CD14-positive monocyte (primary cell): ENCODE data around the gene EIF4H. TPM values are rescaled to one million over a fixed set of nuclear protein-coding genes. Genes with fewer than 3 reads are reported as not detected.

Experiments used
- DNase-seq, 3 donors: peaks; one replicate each; pipeline ENCODE4 v3.0.0-alpha.2; 2011 to 2022
- H2AFZ ChIP-seq: 2 replicates; pipeline ENCODE4 v1.6.0; 2012; ENCODE audit warnings: mild to moderate bottlenecking, low read depth, low read length, inconsistent platforms; ENCODE audit not compliant: insufficient read depth, poor library complexity, severe bottlenecking
- H3K27ac ChIP-seq, 2 donors: 1 replicate in 1 of 2; 2 replicates in 1 of 2; pipeline ENCODE4 v1.5.1; 2012 to 2013; ENCODE audit warnings: low read length in 2 of 2, control low read depth in 1 of 2, inconsistent platforms in 1 of 2, low read depth in 1 of 2, mild to moderate bottlenecking in 1 of 2
- H3K27me3 ChIP-seq, 2 donors: one replicate each; pipeline versions ENCODE4 v1.6.0 to v1.6.1; 2011 to 2013; ENCODE audit warnings: low read length in 2 of 2; ENCODE audit not compliant: control insufficient read depth in 2 of 2, insufficient read depth in 2 of 2
- H3K36me3 ChIP-seq, 2 donors: replicated peaks in 1 of 2; 1 replicate in 1 of 2; 2 replicates in 1 of 2; pipeline versions ENCODE4 v1.5.1 to v1.6.1; 2012 to 2013; ENCODE audit warnings: low read length in 2 of 2, control low read depth in 1 of 2, inconsistent platforms in 1 of 2, mild to moderate bottlenecking in 1 of 2; ENCODE audit not compliant: insufficient read depth in 2 of 2, control insufficient read depth in 1 of 2
- H3K4me1 ChIP-seq, 2 donors: 1 replicate in 1 of 2; 2 replicates in 1 of 2; pipeline versions ENCODE4 v1.5.1 to v1.6.1; 2012 to 2013; ENCODE audit warnings: low read length in 2 of 2, control low read depth in 1 of 2, inconsistent platforms in 1 of 2, mild to moderate bottlenecking in 1 of 2, moderate library complexity in 1 of 2; ENCODE audit not compliant: insufficient read depth in 2 of 2, control insufficient read depth in 1 of 2
- H3K4me2 ChIP-seq: replicated peaks from 2 replicates; pipeline ENCODE3; 2012; ENCODE audit warnings: low read length, moderate library complexity, mild to moderate bottlenecking; ENCODE audit not compliant: poor library complexity, severe bottlenecking; ENCODE audit errors: extremely low read depth
- H3K4me3 ChIP-seq, 3 experiments: fragments of 200-600 bp in 1 of 3; sonication (generic) in 1 of 3; replicated peaks in 1 of 3; 1 replicate in 2 of 3; 2 replicates in 1 of 3; pipeline ENCODE4 v1.5.1; 2011 to 2013; ENCODE audit warnings: low read length in 3 of 3, mild to moderate bottlenecking in 3 of 3, control low read depth in 2 of 3, low read depth in 2 of 3, inconsistent platforms in 1 of 3, moderate library complexity in 1 of 3
- H3K79me2 ChIP-seq: 2 replicates; pipeline ENCODE4 v1.6.0; 2012; ENCODE audit warnings: mild to moderate bottlenecking, control low read depth, inconsistent platforms, low read length, moderate library complexity; ENCODE audit not compliant: insufficient read depth
- H3K9ac ChIP-seq: 2 replicates; pipeline ENCODE4 v1.6.0; 2017; ENCODE audit warnings: low read length, mild to moderate bottlenecking; ENCODE audit not compliant: insufficient read depth, poor library complexity, severe bottlenecking
- H3K9me3 ChIP-seq, 2 donors: replicated peaks in 1 of 2; 1 replicate in 1 of 2; 2 replicates in 1 of 2; pipeline versions ENCODE4 v1.5.1 to v1.6.1; 2012 to 2013; ENCODE audit warnings: low read length in 2 of 2, control low read depth in 1 of 2; ENCODE audit not compliant: control insufficient read depth in 1 of 2, insufficient read depth in 1 of 2
- H4K20me1 ChIP-seq: 2 replicates; pipeline ENCODE4 v1.6.0; 2012; ENCODE audit warnings: mild to moderate bottlenecking, low read length, control low read depth, moderate library complexity; ENCODE audit not compliant: insufficient read depth
- H3K27ac Mint-ChIP-seq, 7 donors: one replicate each; pipeline ENCODE4 v1.8.0; 2020; ENCODE audit warnings: mild to moderate bottlenecking in 7 of 7, mixed read lengths in 7 of 7, moderate library complexity in 6 of 7, inconsistent platforms in 2 of 7
- H3K27me3 Mint-ChIP-seq, 3 donors: one replicate each; pipeline ENCODE4 v1.8.0; 2021 to 2022; ENCODE audit warnings: low read depth in 3 of 3, mild to moderate bottlenecking in 3 of 3, mixed read lengths in 3 of 3, moderate library complexity in 3 of 3, inconsistent platforms in 1 of 3
- H3K36me3 Mint-ChIP-seq, 2 donors: one replicate each; pipeline ENCODE4 v1.8.0; 2020; ENCODE audit warnings: mixed read lengths in 2 of 2, inconsistent platforms in 1 of 2, mild to moderate bottlenecking in 1 of 2
- H3K4me1 Mint-ChIP-seq: one replicate; pipeline ENCODE4 v1.8.0; 2020; ENCODE audit warnings: mild to moderate bottlenecking, mixed read lengths
- H3K4me3 Mint-ChIP-seq, 2 donors: one replicate each; pipeline ENCODE4 v1.8.0; 2020; ENCODE audit warnings: mild to moderate bottlenecking in 2 of 2, mixed read lengths in 2 of 2, moderate library complexity in 1 of 2
- H3K9me3 Mint-ChIP-seq, 7 donors: one replicate each; pipeline ENCODE4 v1.8.0; 2020 to 2022; ENCODE audit warnings: mixed read lengths in 7 of 7, mild to moderate bottlenecking in 6 of 7, moderate library complexity in 6 of 7, inconsistent platforms in 2 of 7
- WGBS: methylation state at CpG from one replicate; pipeline ENCODE4 v1.1.5; 2013; ENCODE audit warnings: missing lambda C conversion rate; ENCODE audit not compliant: insufficient coverage; 5-methylcytosine and 5-hydroxymethylcytosine counted together
- intact Hi-C, 2 donors: fragments of 100-400 bp; cut with micrococcal nuclease; formaldehyde crosslinking; loops; one replicate each; pipeline versions ENCODE4 v1.15.0 to v1.15.1; 2023
- polyA plus RNA-seq, 3 donors: library from polyadenylated mRNA; depleted of rRNA in 1 of 3; unstranded in 2 of 3; stranded (reverse) in 1 of 3; fragments of 300-500 nt in 2 of 3; fragments of >200 nt in 1 of 3; fragmentation: Illumina TruSeq in 2 of 3; gene quantifications; 1 replicate in 2 of 3; 2 replicates in 1 of 3; pipeline ENCODE4 v1.2.3, GENCODE V29; 2012 to 2021
- TF ChIP-seq, protein P1 (sequence below): fragments of 200-600 bp; IDR thresholded peaks from one replicate; pipeline ENCODE4 v1.8.0; 2022; ENCODE audit warnings: antibody characterized with exemption, mild to moderate bottlenecking

EIF4H gene
- polyA plus RNA-seq, 3 donors = 162 to 234 (median 206) TPM

DNA sequence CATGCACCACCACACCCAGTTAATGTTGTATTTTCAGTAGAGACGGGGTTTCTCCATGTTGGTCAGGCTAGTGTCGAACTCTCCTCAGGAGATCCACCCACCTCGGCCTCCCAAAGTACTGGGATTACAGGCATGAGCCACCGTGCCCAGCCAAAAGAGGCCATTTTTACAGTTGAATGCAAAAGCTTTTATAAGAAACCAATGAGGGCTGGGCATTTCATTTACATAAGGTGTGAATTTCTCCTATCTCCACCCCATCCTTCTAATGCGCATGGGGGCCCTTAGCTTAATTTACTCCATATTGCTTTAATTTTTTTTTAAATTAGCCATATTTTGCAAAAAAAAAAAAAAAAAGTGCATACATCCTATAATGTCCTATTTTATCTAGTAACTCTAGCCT lies 25.1 kb upstream of the EIF4H start:
- Histone ChIP-seq H3K27ac (no peak overlapping the region), H3K4me1 (no peaks in the 10 kb centered on the region), H3K79me2 (no peaks in the 10 kb centered on the region), H2AFZ (no peak overlapping the region), H3K9me3 (peaks cover 0 to 10% of the 10 kb centered on the region in 2 donors), H4K20me1 (no peaks in the 10 kb centered on the region), H3K27me3 (no peaks in the 10 kb centered on the region), H3K4me3 (no peak overlapping the region), H3K36me3 (no peaks in the 10 kb centered on the region), H3K4me2 (no peak overlapping the region), H3K9ac (no peak overlapping the region)
- Mint-ChIP-seq H3K27ac (no peak overlapping the region), H3K27me3 (peaks cover under 1 to 4% (median 3%) of the 10 kb centered on the region in 3 donors), H3K4me1 (no peaks in the 10 kb centered on the region), H3K36me3 (no peaks in the 10 kb centered on the region), H3K9me3 (peaks cover 5 to 18% (median 10%) of the 10 kb centered on the region in 7 donors), H3K4me3 (no peak overlapping the region)
- TF ChIP-seq, protein P1, sequence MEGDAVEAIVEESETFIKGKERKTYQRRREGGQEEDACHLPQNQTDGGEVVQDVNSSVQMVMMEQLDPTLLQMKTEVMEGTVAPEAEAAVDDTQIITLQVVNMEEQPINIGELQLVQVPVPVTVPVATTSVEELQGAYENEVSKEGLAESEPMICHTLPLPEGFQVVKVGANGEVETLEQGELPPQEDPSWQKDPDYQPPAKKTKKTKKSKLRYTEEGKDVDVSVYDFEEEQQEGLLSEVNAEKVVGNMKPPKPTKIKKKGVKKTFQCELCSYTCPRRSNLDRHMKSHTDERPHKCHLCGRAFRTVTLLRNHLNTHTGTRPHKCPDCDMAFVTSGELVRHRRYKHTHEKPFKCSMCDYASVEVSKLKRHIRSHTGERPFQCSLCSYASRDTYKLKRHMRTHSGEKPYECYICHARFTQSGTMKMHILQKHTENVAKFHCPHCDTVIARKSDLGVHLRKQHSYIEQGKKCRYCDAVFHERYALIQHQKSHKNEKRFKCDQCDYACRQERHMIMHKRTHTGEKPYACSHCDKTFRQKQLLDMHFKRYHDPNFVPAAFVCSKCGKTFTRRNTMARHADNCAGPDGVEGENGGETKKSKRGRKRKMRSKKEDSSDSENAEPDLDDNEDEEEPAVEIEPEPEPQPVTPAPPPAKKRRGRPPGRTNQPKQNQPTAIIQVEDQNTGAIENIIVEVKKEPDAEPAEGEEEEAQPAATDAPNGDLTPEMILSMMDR = no peak
- intact Hi-C loops = no loop called here
- WGBS = 100% methylated on average over 2 of the region's 5 CpGs
- no peak for DNase-seq

DNA sequence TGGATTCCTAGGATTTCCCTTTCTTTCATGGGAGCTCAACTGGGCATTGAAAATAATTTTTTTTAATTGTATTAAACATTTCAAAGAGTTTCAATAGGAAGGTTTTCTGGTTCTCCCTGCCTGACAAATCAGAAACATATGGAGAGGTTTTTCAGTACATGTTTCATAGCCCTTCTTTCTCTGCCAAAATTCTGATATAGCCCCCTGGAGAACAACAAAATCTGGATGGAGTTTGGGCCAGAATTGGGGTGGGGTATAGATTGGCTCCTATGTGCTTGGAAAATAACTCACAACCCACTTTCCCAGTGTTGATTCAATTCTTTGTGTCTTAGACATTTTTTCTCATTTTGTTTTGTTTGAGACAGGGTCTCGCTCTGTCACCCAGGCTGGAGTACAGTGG lies 24.6 kb upstream of the EIF4H start:
- H3K36me3 Mint-ChIP-seq = no peaks in the 10 kb centered on the region
- TF ChIP-seq, protein P1 = no peak
- peaks cover 0 to 7% of the 10 kb centered on the region in 2 donors for H3K9me3 ChIP-seq
- no peaks in the 10 kb centered on the region for H4K20me1 ChIP-seq
- H3K4me1 ChIP-seq = no peaks in the 10 kb centered on the region
- H3K27me3 Mint-ChIP-seq = peaks cover 0 to 3% (median 0%) of the 10 kb centered on the region in 3 donors
- no peaks in the 10 kb centered on the region for H3K27me3 ChIP-seq
- peaks cover 5 to 13% (median 6%) of the 10 kb centered on the region in 7 donors for H3K9me3 Mint-ChIP-seq
- no peak overlapping the region for H2AFZ ChIP-seq
- WGBS = no CpG with 5 or more reads among the region's 1 CpG
- no peak overlapping the region for H3K4me2 ChIP-seq
- no peak overlapping the region for H3K4me3 Mint-ChIP-seq
- H3K27ac Mint-ChIP-seq = no peak overlapping the region
- no peak overlapping the region for H3K4me3 ChIP-seq
- no peak overlapping the region for H3K27ac ChIP-seq
- H3K9ac ChIP-seq = no peak overlapping the region
- no peak for DNase-seq
- no peaks in the 10 kb centered on the region for H3K36me3 ChIP-seq
- intact Hi-C loops = no loop called here
- no peaks in the 10 kb centered on the region for H3K79me2 ChIP-seq
- H3K4me1 Mint-ChIP-seq = no peaks in the 10 kb centered on the region
